HG03378 (cell line): ENCODE measurements around the gene CSRNP2.
"Not testable (repeated sequence)": the region's sequence is repeated elsewhere in the genome, so short reads cannot be mapped to it uniquely, and the experiment has no call there.

ENCODE experiments used
- ATAC-seq: cut with Tn5 transposase; IDR thresholded peaks from one replicate; pipeline ENCODE4 v1.9.1; 2021; ENCODE audit warnings: mild to moderate bottlenecking, moderate library complexity; ENCODE audit not compliant: unreplicated experiment

CSRNP2 gene

DNA sequence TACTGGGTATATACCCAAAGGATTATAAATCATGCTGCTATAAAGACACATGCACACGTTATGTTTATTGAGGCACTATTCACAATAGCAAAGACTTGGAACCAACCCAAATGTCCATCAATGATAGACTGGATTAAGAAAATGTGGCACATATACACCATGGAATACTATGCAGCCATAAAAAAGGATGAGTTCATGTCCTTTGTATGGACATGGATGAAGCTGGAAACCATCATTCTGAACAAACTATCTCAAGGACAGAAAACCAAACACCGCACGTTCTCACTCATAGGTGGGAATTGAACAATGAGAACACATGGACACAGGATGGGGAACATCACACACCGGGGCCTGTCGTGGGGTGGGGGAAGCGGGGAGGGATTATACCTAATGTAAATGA lies 4.5 kb downstream of the CSRNP2 start:
- not testable (repeated sequence) for ATAC-seq

DNA sequence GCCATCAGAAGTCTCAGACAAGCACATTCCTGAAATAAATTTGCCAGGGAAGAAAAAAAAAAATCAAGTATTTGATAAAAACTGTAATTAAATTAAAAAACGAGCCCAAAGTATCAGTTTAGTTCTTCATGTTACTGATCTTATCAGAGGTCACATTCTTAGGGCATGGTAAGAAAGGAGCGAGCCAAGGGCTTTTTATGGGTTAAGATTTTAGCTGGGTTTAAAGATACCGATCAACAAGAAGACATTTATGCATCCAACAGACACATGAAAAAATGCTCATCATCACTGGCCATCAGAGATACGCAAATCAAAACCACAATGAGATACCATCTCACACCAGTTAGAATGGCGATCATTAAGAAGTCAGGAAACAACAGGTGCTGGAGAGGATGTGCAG lies 5.0 kb downstream of the CSRNP2 start:
- ATAC-seq, result not testable (repeated sequence)

DNA sequence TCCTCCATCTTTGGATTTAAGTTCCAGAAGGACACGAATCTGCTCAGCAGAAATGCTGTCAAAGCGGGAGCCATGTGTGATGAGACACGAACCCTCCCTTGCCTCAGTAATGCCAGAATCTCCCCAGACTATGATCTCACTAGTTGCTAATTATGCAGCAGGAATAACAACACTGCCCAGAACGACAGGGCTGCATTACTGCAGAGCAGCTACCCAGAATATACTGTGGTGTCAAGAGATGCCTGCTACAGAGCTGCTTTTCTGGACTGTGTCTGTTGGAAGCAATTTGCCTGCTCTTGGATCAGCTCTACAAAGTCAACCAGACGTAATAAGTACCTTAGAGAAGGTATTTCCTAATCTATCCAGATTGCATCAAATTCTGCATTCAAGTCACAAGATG lies 5.5 kb downstream of the CSRNP2 start:
- no peak for ATAC-seq

DNA sequence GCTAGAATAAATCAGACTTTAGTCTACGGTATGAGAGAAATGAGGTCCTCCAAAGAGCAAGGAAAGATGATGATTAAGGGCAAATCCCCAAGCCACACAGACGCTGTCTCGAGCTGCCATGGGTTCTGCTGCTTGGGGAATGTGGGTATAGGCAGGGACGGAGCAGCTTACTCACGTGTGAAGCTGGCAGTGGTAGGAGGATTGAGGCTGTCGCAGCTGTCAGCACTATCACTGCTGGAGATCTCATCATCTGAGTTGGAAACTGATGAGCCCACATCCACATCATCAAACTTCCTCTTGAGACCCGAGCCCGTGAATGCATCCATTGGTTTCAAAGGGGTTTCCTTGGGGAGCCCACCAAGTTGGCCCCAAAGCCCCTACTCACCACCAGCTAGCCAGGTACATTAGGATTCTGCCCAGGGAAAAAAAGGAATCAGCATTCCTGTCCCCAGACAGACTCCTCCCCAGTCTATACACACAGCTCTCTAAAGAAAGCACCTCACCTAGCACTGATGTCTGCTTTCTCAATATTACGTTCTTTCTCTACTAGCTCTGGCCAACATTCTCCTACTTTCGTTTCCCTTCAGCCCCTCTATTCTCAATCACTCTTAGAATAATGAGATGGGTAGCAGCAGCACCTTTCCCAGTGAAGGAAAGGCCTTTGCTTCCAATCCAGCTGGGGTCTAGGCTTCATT lies 7.0 kb downstream of the CSRNP2 start:
- no peak for ATAC-seq

DNA sequence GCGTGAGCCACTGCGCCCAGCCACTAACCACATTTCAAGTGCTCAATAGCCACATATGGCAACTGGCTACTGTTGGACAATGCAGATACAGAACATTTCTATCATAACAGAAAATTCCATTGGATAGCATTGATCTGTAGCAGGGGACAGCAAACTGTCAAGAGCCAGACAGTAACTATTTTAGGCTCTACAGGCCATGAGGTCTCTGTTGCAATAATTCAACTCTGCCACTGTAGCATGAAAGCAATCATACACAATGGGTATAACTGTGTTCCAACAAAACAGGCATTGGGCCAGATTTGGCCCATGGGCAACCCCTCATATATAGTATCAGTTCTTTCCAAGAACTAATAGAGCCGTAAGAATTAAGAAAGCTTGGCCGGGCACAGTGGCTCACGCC lies 8.0 kb downstream of the CSRNP2 start:
- no peak for ATAC-seq

DNA sequence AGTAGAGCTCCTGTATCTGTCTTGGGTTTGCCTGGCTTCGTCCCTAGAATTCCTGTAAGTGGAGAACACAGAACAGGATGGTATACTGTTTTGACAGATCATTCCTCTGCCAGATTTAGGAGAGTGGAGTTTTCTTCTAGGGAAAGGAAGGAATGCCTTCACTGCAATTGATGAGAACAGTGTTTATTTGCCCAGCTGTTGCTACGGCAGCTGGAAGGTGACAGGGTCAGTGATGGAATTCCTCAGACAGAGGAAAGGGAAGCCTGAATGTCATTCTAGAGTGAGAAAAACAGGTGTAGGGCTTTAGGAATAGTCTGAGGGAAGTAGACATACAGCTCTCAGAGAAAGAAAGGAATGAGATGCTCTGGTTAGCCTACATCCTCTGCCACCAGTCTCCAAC lies 11.7 kb downstream of the CSRNP2 start:
- no peak for ATAC-seq

DNA sequence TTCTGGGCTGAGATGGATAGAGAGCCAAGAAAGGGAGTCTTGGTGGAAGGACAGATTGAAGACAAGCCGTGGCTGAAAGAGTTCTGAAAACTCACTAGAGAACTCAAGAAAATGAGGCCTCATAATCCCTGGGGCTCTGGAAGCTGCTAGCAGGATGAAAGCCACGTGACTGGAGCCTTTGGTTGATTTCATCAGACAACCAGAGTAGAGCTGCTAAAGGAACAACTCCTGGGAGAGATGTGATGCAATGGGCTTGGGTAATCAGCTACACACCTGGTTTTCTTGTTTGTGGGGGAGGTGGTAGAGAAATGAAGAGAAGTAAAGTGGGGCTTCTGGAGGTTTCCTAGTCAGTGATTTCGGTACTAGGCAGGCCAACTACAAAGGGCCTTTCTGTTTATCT lies 13.4 kb downstream of the CSRNP2 start:
- no peak for ATAC-seq

DNA sequence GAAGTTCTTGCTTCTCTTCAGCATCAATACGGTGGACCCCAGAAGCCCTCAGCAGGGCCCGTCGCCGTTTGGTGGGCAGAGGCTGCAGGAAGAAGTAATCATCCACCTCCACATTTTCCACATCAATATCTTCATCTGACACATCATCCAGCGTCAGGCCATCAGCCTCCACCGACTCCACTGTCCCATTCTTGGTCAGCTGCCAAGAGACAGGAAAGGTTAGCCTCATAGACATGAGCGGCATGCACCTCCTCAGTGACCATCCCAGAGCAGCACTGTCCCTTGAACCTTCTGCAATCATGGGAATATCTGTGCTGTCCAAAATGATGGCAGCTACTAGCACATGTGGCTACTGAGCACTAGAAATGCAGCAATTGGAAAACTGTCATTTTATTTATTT lies 15.6 kb downstream of the CSRNP2 start:
- no peak for ATAC-seq

DNA sequence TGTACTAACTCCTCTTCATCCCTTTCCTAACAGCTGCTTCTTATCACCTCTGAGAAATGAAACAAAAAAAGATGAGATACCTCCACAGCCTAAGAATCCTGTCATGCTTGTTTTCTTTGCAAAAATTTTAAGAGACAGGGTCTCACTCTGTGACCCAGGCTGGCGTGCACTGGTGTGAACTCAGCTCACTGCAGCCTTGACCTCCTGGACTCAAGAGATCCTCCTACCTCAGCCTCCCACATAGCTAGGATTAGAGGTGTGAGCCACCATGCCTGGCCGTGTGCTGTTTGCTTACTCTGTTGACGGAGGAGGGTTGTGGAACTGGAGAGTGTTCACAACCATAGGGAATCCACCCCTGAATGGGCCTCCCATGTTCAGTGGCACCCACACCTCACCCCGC lies 16.2 kb downstream of the CSRNP2 start:
- ATAC-seq, result no peak

DNA sequence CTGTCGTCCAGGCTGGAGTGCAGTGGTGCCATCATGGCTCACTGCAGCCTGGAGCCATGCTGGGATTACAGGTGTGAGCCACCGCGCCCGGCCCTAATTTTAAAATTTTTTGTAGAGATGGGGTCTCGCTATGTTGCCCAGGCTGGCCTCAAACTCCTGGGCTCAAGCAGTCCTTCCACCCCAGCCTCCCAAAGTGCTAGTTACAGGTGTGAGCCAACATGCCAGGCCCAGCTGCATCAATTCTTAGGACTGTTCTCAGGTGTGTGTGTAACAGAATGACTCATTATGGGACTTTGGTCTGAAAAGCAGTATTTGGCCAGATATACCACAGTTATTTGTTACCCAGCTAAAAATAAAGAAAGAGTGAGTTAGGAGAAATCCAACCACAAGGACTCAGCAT lies 17.9 kb downstream of the CSRNP2 start:
- ATAC-seq, result no peak

DNA sequence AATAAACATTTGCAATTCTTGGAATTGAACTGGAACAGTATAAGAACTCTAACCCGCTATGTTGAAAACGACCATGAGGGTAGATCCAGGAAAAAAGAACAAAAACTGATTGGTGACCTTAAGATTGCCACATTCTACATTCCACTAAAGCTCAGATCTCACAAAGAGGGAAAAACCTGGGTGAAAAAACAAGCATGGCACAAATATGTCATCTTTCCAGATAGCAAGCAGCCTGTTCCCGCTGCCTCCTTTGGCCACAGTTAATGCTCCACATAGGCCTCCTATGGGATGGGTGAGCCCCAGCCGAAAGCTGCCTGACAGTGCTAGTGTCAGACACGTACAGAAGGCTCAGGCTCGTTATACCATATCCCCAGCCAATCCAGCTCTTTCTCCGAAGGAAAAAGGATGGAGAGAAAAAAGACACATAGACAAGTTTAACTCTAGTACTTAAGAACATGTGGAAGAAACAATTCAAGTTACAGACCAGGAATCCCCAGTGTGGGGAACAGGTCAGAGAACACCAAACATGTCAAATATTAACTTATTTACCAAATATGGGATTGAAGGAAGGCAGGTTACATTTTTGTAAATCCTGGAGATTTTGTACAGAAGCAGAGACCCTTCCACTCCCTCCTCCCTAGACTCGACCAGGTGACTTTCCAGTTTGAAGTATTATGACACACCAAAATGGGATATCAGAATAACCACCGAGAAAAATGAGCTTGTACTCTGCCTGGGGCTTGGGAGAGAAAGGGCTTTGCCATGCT lies 20.6 kb downstream of the CSRNP2 start:
- ATAC-seq, result no peak

DNA sequence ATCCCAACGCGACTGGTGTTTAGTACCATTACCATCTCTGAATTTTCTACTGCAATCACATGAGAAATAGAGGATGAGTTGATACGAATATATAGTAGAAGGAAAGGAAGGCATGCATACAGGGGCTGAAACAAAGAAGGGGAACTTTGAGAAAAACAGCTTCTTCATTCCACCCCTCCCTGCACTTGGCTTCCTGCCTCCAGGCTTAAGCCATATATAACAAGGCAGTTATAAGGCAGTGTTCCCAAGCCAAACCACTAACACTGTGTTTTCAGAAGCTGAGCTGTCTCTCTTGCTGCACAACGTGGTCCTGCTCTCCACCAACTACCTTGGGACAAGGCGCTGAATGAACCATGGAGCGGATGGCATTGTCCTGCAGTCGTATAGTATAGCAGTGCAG lies 24.3 kb downstream of the CSRNP2 start:
- no peak for ATAC-seq

DNA sequence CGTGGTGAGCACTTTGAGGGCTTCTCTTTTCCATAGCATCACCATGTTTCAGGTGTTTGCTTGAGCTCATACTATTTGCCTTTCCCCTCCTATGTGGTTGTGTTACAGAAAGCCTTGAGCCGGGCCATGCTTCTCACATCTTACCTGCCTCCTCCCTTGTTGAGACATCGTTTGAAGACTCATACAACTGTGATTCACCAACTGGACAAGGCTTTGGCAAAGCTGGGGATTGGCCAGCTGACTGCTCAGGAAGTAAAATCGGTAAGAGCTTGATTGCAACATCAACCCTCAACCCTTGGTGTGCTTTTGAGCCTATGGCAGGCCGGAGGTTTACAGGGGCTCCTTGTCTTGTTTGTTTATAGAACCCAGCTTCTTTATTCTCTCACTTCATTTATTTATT lies 27.2 kb downstream of the CSRNP2 start:
- ATAC-seq, result no peak

DNA sequence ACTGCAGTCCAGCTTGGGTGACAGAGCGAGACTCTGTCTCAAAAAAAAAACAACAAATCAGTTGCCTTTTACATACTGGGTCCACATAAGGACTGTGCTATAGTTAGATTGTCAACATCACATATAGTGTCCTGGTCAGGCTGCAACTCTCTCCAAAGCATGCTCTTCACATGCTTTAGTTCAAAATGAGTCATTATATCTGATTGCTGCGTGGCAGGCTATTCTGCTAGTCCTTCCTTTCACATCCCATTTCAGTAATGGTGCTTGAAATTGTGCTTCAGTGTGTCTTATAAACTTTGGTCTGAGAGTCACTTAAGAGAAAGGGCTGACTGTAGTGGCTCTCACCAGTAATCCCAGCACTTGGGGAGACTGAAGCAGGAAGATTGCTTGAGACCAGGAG lies 28.3 kb downstream of the CSRNP2 start:
- ATAC-seq, result no peak

DNA sequence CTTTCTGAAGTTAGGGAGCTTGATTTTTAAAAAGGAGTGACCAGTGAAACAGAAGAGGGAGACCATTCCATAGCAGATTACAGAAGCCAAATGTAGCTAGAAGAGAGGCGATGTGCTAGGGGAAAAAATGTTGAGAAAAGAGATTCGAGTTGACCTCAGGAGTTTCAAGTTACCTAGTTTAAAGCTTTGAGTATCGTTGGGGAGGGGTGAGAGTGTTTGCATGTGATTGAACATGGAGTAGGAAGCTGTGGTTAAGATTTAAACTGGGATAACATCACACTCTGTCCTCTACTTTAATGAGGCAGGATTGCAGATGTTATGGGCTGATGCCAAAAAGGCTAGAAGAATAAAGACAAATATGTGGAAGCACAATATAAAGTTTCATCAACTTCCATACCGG lies 31.6 kb downstream of the CSRNP2 start:
- ATAC-seq, result no peak

DNA sequence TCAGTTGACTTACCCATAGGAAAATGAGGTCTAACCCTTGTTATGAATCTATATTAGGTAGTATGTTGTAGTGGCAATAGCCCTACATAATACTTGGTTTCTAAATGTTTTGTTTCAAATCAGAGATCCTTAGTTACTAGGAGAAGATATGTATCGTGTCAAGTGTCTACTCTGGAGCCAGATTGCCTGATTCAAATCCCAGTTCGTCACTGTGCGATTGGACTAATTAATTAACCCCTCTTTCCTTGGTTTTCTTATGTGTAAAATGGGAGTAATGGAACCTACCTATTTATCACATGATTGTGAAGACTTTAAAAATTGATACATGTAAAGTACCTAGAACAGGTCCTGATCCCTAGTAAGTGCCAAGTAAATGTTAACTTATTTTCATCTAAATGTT lies 33.9 kb downstream of the CSRNP2 start:
- ATAC-seq, result no peak

DNA sequence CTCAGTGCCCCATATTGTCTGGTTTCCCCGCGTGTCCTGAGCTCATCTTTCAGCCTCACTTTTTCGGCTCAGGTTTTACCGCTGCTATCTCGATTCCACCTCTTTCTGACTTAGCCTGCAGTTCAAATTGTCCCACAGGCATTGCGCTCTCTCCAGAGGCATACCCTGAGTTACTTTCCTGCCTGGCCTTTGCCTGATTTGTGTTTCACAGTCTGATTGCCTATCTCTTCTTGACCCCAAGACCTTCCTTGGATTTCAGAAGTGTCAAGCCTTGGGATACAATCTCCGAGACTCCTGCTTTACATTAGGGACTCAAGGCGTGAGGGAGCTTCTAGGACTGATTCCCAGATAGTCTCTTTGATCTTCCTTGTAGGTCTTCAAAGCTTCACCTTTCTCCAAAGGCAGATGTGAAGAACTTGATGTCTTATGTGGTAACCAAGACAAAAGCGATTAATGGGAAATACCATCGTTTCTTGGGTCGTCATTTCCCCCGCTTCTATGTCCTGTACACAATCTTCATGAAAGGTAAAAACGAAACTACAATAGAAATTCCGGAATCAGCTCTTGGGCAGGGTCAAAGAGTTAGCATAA lies 34.6 kb downstream of the CSRNP2 start:
- no peak for ATAC-seq

DNA sequence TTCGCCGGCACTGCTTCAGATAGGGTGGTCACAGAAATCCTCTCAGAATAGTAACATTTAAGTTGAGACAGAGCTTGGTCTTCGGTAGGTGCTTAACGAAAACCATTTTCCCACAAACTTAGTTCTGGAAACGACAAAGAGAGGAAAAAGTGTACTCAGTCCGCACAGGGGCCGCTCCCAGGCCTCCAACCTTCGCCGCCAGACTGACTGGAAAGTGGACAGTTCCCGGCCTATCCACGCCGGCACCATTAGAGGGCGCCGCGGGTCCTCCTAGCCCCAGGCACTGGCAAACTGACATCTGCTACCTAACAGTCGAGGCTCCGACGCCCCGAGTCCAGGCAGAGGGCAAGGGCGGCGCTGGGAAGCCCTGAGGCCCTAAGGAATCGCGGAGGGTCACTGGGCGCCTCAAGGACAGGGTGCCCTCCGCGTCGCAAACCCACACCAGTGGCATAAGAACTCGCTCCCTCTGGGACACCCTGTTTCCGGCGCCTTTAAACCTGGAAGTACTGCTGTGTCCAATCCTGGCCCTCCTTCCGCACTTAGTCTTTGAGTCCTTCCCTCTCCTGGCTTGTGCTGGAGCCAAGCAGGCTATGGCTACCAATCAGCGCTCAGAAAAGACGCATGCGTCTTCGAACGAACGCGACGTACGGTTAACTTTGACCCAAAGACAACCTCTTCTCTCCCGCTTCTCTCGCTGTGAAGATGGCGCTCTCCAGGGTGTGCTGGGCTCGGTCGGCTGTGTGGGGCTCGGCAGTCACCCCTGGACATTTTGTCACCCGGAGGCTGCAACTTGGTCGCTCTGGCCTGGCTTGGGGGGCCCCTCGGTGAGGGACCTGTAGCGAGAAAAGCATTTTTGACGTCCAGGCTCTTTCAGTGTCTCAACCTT lies 35.5 kb downstream of the CSRNP2 start, which contains the start of gene LETMD1:
TSS of gene LETMD1 (plus strand) at position 673 of the 886 bp plus-strand sequence. CDS start at position 703, 30 bp downstream.
- ATAC-seq, result peak; percentile 95

DNA sequence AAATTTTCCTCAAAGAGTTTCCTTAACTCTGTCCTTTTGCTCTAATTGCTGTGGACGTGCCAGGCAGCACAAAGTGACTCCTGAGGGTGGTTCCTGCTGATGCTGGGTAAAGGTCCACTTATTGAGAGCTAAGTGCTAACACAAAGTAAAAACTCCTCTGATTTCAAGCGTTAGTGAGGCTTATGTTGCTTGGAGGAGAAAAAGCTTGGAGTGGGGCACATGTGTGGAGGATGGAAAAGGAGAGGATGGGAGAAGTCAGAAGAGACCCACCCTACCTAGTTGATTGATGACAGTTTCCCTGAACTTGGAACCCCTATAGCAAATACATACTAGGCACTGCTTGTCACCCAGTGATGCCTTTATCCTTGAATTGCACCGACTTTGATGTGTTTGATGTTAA lies 47.1 kb downstream of the CSRNP2 start:
- ATAC-seq, result no peak

DNA sequence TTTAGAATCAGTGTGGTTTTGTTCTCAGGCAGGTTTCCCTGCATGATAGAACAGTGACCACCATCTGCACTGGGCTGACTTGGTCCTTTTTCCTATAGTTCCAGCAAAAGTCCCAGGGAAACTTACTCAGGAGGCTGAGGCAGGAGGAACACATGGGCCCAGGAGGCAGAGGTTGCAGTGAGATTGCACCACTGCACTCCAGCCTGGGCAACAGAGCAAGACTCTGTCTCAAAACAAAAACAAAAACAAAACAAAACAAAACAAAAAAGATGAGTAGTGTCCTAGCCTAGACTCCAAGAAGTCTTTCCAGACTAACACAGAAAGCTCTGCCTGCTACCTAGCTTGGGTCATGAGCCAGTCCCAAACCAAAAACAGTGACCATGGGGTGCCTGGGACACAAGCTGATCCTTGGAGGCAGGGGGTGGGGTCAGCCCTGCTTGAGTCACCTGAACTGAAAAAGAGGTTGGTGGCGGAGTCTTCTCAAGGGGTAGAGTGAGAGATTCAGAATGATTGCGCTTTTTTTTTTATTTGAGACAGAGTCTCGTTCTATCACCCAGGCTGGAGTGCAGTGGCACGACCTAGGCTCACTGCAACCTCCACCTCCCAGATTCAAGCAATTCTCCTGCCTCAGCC lies 49.8 kb downstream of the CSRNP2 start:
- ATAC-seq, result no peak

DNA sequence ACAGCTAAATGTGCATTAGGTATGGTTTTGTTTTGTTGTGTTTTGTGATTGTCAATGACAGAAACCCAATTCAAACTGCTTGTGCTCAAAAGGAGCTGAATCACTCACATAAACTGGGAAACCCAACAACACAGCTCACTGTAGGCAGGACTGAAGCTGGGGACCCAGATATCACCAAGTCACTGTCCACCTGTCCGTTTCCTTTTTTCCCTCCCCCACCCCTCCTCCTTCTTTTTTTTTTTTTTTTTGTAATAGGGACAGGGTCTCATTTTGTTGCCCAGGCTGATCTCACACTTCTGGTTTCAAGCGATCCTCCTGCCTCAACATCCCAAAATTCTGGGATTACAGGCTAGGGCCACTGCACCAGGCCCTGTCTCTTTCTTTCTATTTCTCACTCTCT lies 50.3 kb downstream of the CSRNP2 start:
- no peak for ATAC-seq
